COR-L47 (cell line): ENCODE results near the gene NFILZ.

Experiments used
- DNase-seq: peaks from one replicate; lab custom pipeline; 2025; lab: John Stamatoyannopoulos, UW

The NFILZ gene

DNA sequence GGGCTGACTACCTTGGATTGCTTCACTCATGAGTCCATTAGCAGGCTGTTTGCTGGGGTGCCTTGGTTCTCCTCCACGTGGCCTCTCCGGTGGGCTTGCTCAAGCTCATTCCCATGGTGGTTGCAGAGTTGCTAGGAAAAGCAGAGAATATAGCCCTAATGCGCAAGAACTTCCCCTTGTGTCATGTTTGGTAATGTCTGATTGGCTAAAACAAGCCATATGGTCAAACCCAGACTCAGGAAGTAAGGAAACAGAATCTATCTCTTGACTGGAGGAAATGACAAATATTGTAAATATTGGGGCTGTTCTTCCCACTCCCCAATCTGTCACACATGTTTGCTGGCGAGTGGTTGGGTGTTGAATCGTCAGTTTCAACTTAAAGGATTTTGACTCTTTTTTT, 12.1 kb downstream of the NFILZ start:
- DNase-seq: no peak

GRCh38 chr19:8643860-8644653, 13.6 kb downstream of the NFILZ start:
- DNase-seq: no peak

DNA sequence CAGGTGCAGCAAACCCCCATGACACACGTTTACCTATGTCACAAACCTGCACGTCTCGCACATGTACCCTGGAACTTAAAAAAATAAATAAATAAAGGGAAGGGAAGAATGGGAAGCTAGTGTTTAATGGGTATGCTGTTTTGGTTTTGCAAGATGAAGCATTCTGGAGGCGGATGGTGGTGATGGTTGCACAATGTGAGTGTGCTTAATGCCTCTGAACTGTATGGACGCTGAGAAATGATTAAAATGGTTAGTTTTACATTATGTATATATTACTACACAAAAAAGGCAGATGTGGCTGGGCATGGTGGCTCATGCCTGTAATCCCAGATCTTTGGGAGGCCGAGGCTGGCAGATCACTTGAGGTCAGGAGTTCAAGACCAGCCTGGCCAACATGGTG, 17.8 kb downstream of the NFILZ start:
- DNase-seq: no peak

DNA sequence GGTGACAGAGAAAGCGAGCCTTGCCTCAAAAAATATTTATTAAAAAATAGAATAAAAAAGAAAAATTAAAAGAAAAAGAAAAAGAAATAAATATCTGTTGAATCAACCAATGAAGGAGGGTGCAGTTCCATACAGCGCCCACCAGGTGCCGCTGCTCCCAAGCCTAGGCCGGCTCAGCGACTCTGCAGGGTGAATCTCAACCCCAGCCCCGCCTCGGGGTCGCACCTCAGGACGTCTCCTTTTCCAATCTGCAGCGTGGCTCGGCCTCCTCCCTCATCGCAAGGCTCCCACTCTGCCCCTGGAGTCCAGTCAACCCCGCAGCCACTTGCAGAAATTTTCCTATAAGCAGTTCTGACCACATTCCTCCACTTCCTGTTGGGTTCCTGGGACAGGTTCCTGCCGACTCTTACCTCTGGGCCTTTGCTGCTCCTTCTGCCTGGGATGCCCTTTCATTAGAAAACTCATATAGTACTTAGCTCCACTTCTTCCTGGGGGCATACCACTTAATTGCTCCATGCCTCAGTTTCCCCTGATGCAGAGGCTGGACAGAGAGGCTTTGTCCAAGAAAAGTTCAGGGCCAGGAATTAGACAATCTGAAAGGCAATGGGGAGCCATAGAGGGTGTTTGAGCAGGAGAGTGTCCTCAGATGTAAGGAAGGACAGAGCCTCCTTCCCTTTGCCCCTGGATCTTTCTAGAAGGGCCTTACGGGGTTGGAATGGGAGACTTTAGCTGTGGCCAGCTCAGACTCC, 24.3 kb downstream of the NFILZ start:
- peak; percentile 1 for DNase-seq

GRCh38 chr19:8655340-8655709, 24.9 kb downstream of the NFILZ start:
- DNase-seq: peak; percentile 2

DNA sequence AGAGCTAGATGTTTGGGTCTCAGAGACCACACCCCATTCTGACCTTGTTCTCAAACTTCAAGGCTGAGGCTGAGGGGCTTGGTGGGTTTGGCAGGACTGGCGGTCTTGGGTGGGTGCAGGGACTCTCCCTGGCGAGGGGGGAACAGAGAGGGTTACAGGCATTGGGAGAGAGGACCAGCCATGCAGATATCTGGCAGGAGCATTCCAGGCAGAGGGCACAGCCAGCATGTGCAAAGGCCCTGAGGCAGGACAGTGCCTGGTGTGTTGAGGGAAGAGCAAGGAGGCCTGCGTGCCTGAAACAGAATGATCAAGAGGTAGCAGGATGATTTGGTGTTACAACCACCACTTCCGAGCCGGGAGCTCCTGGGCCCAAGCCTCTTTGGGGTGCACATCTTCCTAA, 27.4 kb downstream of the NFILZ start:
- no peak for DNase-seq

GRCh38 chr19:8659905-8660304, 29.5 kb downstream of the NFILZ start:
- DNase-seq: no peak

- DNase-seq: no peak
Observed at GRCh38 chr19:8662263-8662662, 31.8 kb downstream of the NFILZ start.

GRCh38 chr19:8663920-8664670, 33.7 kb downstream of the NFILZ start:
- DNase-seq: no peak

DNA sequence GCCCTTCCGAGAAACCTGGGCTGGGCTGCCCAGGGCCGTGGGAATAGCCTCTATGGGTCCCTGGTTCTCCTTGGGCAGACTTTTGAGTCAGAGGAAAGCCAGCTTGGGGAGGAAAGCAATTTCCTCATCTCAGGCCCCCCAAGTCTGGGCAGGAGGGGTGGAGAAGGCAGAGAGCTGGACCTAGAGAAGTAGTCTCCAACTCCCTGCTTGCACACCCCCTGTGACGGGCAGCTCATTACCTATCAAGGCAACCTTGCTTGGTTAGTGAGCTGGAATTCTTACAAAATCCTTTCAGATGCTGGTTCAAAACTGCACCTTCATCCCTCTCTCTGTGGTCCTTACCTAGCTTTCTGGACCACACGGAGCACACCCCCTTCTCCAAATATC, 34.2 kb downstream of the NFILZ start:
- DNase-seq: no peak

GRCh38 chr19:8665468-8666213, 35.2 kb downstream of the NFILZ start:
- DNase-seq: no peak

DNA sequence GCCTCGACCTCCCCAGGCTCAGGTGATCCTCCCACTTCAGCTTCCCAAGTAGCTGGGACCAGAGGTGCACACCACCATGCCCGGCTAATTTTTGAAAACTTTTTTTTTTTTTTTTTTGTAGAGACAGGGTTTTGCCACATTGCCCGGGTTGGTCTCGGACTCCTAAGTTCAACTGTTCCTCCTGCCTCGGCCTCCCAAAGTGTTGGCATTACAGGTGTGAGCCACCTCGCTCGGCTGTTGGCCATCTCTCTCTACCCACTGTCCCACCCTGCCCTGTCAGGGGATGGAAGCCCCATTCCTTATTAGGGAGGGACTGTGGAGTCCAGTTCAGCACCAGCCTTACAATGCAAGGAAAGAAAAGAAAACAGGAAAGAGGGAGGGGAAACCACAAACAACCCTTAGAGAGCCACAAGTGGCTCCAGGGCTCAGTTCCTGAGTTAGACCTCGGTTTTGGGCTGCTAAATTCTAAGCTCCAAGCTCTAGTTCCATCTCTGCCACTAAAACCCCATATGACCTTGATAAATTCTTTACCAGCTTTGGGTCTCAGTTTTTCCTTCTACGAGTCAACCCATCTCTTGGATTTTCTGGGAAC, 36.5 kb downstream of the NFILZ start:
- no peak for DNase-seq

DNA sequence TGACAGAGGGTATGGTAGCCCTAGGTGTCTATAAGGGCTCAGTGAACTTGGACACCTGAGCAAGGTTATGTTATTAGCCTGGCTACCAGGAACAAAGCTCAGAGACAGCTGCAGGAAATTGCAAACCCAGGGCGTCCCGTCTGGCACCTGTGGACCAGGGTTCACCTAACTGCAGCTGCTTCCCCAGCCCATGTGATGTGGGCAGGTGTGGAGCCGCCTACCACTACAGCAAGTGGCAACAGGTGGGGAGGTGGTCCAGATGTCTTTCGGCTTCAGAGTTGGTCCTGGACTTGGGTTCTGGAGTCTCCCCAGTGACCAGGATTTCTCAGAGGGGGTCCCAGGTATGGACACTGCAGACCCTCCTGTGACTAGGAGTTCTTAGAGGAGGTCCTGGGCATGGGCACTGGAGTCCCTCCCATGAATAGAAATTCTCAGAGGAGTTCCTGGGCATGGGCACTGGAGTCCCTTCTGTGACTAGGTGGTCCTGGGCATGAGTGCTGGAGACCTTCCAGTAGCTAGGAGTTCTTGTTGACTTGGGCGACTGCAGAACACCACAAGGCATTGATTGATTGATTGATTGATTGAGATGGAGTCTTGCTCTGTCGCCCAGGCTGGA, 43.0 kb downstream of the NFILZ start:
- DNase-seq: no peak

DNA sequence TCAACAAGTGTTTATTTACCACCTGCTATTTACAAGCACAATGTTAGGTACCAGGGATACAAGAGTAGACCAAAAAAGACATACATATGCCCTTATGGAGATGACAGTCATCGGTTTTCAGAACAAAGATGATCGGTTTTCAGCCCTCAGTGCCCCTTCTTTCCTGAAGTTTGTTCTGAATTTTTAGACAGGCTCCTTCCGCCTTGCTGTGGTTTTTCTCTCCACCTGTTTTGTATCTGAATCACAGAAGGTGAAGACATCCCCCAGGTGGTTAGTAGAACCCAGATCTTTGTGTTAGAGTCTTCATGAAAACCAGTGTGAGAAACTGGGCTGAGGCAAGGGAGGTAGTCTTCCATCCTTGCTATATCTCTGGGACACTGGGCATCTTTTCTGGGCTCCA, 44.6 kb downstream of the NFILZ start:
- no peak for DNase-seq

GRCh38 chr19:8678244-8678807, 47.9 kb downstream of the NFILZ start:
- DNase-seq: no peak
